ENCODE measurements around the gene OBP2A.
"Not testable (repeated sequence)": the region's sequence is repeated elsewhere in the genome, so short reads cannot be mapped to it uniquely, and the experiment has no call there.

OBP2A gene

GRCh38 chr9:135545646-135546176 is at the start of gene OBP2A:
TSS of gene OBP2A (plus strand) at chr9:135546126. CDS start at chr9:135546181, 55 bp downstream.
- not testable (repeated sequence) for DNase-seq (ENCODE audit: low spot score)

- no peak for DNase-seq (ENCODE audit: low spot score)
These were observed 47.4 kb upstream of the OBP2A start for GRCh38 chr9:135498381-135499126.

- peak; percentile 74 for DNase-seq (ENCODE audit: low spot score)
These were observed 46.4 kb upstream of the OBP2A start for GRCh38 chr9:135499326-135500070.

- no peak for DNase-seq (ENCODE audit: low spot score)
These were observed 45.8 kb upstream of the OBP2A start for GRCh38 chr9:135500071-135500524.

GRCh38 chr9:135500525-135501260 is 45.2 kb upstream of the OBP2A start, which contains the start of gene MRPS2:
TSS of gene MRPS2 (plus strand) at chr9:135500682. CDS start at chr9:135500711, 29 bp downstream.
- peak; percentile 74 for DNase-seq (ENCODE audit: low spot score)

- DNase-seq (ENCODE audit: low spot score), result no peak
These were observed 44.4 kb upstream of the OBP2A start for GRCh38 chr9:135501261-135502167.

GRCh38 chr9:135502168-135502872 is 43.6 kb upstream of the OBP2A start:
- DNase-seq (ENCODE audit: low spot score), result no peak

GRCh38 chr9:135502873-135503321 is 43.0 kb upstream of the OBP2A start:
- DNase-seq (ENCODE audit: low spot score), result no peak

GRCh38 chr9:135503371-135504261 is 42.3 kb upstream of the OBP2A start:
- DNase-seq (ENCODE audit: low spot score), result no peak

- peak; percentile 23 for DNase-seq (ENCODE audit: low spot score)
These were observed 41.4 kb upstream of the OBP2A start for GRCh38 chr9:135504262-135505243.

GRCh38 chr9:135505406-135506187 is 40.3 kb upstream of the OBP2A start:
- DNase-seq (ENCODE audit: low spot score), result no peak

GRCh38 chr9:135506327-135507103 is 39.4 kb upstream of the OBP2A start:
- DNase-seq (ENCODE audit: low spot score), result no peak

GRCh38 chr9:135507104-135508035 is 38.6 kb upstream of the OBP2A start:
- DNase-seq (ENCODE audit: low spot score), result no peak

- no peak for DNase-seq (ENCODE audit: low spot score)
These were observed 37.6 kb upstream of the OBP2A start for GRCh38 chr9:135508211-135508820.

GRCh38 chr9:135509458-135509857 is 36.5 kb upstream of the OBP2A start:
- no peak for DNase-seq (ENCODE audit: low spot score)
